ENCODE measurements around the gene ASPA. TPM values are rescaled to one million over a fixed set of nuclear protein-coding genes. Genes with fewer than 3 reads are reported as not detected.

ASPA gene
- total and polyA plus RNA-seq, 2 of the 13 experiments (the other 11 are each of a cell fraction or from before 2014, with no cell fraction given), result not detected

DNA sequence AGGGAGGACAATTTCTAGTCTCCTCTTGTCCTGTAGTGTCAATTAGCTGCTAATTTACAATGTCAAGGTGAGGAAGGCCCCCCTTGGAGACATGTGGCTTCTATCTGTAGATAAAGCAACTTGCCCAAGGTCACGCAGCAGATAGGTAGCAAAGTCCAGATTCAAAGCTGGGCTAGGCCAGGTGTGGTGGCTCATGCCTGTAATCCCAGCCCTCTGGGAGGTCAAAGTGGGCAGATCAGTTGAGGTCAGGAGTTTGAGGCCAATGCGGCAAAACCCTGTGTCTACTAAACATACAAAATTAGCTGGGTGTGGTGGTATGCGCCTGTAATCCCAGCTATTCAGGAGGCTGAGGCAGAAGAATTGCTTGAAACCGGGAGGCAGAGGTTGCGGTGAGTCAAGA, 70.7 kb downstream of the ASPA start (continued):
- no peak for TF ChIP-seq ATRX (CRISPR knock-in tag; IDR thresholded peaks at IDR 0.05; ENCODE audit: borderline replicate concordance)
- TF ChIP-seq RBM22 (optimal IDR thresholded peaks at IDR 0.05; ENCODE audit: low read length), result no peak
- 0 out of 2 replicates have a peak, but pooled peaks have one; percentile 45 for TF ChIP-seq SNAI1 (CRISPR knock-in tag; IDR thresholded peaks at IDR 0.05; ENCODE audit: borderline replicate concordance)
- TF ChIP-seq MBNL3 (CRISPR knock-in tag; conservative IDR thresholded peaks at IDR 0.05), result no peak
- TF ChIP-seq, protein P1, sequence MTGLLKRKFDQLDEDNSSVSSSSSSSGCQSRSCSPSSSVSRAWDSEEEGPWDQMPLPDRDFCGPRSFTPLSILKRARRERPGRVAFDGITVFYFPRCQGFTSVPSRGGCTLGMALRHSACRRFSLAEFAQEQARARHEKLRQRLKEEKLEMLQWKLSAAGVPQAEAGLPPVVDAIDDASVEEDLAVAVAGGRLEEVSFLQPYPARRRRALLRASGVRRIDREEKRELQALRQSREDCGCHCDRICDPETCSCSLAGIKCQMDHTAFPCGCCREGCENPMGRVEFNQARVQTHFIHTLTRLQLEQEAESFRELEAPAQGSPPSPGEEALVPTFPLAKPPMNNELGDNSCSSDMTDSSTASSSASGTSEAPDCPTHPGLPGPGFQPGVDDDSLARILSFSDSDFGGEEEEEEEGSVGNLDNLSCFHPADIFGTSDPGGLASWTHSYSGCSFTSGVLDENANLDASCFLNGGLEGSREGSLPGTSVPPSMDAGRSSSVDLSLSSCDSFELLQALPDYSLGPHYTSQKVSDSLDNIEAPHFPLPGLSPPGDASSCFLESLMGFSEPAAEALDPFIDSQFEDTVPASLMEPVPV (CRISPR knock-in tag; IDR thresholded peaks at IDR 0.05), result no peak
- TF ChIP-seq TEAD3 (CRISPR knock-in tag; optimal IDR thresholded peaks at IDR 0.05; ENCODE audit: borderline replicate concordance), result peak; percentile 25
- no peak for TF ChIP-seq HOXA9 (CRISPR knock-in tag; IDR thresholded peaks at IDR 0.05; ENCODE audit: borderline replicate concordance)
- TF ChIP-seq ONECUT2 (CRISPR knock-in tag; IDR thresholded peaks at IDR 0.05), result no peak
- TF ChIP-seq ZC3H4 (CRISPR knock-in tag; IDR thresholded peaks at IDR 0.05; ENCODE audit: borderline replicate concordance), result no peak
- TF ChIP-seq ZNF34 (CRISPR knock-in tag; IDR thresholded peaks at IDR 0.05; ENCODE audit: borderline replicate concordance), result no peak
- no peak for TF ChIP-seq TAF1 (CRISPR knock-in tag; IDR thresholded peaks at IDR 0.05)
- TF ChIP-seq NR2F1 (CRISPR knock-in tag; IDR thresholded peaks at IDR 0.05), result peak in 1 of 2 experiments; percentile 37; a peak in 1 of 4 replicates
- TF ChIP-seq, protein P2, sequence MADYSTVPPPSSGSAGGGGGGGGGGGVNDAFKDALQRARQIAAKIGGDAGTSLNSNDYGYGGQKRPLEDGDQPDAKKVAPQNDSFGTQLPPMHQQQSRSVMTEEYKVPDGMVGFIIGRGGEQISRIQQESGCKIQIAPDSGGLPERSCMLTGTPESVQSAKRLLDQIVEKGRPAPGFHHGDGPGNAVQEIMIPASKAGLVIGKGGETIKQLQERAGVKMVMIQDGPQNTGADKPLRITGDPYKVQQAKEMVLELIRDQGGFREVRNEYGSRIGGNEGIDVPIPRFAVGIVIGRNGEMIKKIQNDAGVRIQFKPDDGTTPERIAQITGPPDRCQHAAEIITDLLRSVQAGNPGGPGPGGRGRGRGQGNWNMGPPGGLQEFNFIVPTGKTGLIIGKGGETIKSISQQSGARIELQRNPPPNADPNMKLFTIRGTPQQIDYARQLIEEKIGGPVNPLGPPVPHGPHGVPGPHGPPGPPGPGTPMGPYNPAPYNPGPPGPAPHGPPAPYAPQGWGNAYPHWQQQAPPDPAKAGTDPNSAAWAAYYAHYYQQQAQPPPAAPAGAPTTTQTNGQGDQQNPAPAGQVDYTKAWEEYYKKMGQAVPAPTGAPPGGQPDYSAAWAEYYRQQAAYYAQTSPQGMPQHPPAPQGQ (CRISPR knock-in tag; IDR thresholded peaks at IDR 0.05; ENCODE audit: borderline replicate concordance), result no peak
- no peak for TF ChIP-seq ETV5 (CRISPR knock-in tag; IDR thresholded peaks at IDR 0.05; ENCODE audit: borderline replicate concordance)
- TF ChIP-seq, protein P3, sequence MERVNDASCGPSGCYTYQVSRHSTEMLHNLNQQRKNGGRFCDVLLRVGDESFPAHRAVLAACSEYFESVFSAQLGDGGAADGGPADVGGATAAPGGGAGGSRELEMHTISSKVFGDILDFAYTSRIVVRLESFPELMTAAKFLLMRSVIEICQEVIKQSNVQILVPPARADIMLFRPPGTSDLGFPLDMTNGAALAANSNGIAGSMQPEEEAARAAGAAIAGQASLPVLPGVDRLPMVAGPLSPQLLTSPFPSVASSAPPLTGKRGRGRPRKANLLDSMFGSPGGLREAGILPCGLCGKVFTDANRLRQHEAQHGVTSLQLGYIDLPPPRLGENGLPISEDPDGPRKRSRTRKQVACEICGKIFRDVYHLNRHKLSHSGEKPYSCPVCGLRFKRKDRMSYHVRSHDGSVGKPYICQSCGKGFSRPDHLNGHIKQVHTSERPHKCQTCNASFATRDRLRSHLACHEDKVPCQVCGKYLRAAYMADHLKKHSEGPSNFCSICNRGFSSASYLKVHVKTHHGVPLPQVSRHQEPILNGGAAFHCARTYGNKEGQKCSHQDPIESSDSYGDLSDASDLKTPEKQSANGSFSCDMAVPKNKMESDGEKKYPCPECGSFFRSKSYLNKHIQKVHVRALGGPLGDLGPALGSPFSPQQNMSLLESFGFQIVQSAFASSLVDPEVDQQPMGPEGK (CRISPR knock-in tag; IDR thresholded peaks at IDR 0.05), result 0 out of 2 replicates have a peak, but pooled peaks have one; percentile 24
- TF ChIP-seq, protein P4, sequence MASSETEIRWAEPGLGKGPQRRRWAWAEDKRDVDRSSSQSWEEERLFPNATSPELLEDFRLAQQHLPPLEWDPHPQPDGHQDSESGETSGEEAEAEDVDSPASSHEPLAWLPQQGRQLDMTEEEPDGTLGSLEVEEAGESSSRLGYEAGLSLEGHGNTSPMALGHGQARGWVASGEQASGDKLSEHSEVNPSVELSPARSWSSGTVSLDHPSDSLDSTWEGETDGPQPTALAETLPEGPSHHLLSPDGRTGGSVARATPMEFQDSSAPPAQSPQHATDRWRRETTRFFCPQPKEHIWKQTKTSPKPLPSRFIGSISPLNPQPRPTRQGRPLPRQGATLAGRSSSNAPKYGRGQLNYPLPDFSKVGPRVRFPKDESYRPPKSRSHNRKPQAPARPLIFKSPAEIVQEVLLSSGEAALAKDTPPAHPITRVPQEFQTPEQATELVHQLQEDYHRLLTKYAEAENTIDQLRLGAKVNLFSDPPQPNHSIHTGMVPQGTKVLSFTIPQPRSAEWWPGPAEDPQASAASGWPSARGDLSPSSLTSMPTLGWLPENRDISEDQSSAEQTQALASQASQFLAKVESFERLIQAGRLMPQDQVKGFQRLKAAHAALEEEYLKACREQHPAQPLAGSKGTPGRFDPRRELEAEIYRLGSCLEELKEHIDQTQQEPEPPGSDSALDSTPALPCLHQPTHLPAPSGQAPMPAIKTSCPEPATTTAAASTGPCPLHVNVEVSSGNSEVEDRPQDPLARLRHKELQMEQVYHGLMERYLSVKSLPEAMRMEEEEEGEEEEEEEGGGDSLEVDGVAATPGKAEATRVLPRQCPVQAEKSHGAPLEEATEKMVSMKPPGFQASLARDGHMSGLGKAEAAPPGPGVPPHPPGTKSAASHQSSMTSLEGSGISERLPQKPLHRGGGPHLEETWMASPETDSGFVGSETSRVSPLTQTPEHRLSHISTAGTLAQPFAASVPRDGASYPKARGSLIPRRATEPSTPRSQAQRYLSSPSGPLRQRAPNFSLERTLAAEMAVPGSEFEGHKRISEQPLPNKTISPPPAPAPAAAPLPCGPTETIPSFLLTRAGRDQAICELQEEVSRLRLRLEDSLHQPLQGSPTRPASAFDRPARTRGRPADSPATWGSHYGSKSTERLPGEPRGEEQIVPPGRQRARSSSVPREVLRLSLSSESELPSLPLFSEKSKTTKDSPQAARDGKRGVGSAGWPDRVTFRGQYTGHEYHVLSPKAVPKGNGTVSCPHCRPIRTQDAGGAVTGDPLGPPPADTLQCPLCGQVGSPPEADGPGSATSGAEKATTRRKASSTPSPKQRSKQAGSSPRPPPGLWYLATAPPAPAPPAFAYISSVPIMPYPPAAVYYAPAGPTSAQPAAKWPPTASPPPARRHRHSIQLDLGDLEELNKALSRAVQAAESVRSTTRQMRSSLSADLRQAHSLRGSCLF (CRISPR knock-in tag; IDR thresholded peaks at IDR 0.05; ENCODE audit: borderline replicate concordance), result no peak
- TF ChIP-seq ZNF296 (CRISPR knock-in tag; conservative IDR thresholded peaks at IDR 0.05), result no peak
- no peak for TF ChIP-seq SMAD9 (CRISPR knock-in tag; IDR thresholded peaks at IDR 0.05)
- TF ChIP-seq NR2F6 (IDR thresholded peaks at IDR 0.05), result peak; percentile 59
- TF ChIP-seq NR2F6 (CRISPR knock-in tag; IDR thresholded peaks at IDR 0.05), result peak; percentile 66
- TF ChIP-seq ZNF17 (CRISPR knock-in tag; IDR thresholded peaks at IDR 0.05), result no peak
